ENCODE data around the gene USP53. TPM values are rescaled to one million over a fixed set of nuclear protein-coding genes. Genes with fewer than 3 reads are reported as not detected.

USP53 gene
- total RNA-seq, 4 donors from 2014 or later = 68.1 to 116 (median 78.4) TPM

DNA sequence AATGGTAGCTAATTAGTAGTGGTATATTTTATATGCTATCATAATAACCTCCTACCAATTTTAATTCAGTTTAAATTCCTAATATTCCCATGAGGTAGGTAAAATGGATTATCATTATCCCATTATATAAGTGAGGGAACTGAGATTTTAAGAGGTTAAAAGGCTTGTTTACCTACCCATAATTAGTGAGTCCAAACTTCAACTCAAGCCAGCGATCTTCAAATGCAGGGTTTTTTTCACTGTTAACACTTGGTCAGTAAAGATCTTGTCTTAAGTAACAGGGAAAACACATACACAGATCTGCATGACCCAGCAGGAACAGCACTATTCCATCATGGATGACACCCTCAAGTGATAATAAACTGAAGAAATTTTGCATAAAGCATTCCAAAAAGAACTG lies 78.1 kb downstream of the USP53 start:
- intact Hi-C loops (cut with DNase I) = no loop called here
- 86% methylated on average over 1 of the region's 1 CpG for WGBS
- H3K36me3 ChIP-seq = peaks cover 12 to 55% (median 18%) of the 10 kb centered on the region in 4 donors

DNA sequence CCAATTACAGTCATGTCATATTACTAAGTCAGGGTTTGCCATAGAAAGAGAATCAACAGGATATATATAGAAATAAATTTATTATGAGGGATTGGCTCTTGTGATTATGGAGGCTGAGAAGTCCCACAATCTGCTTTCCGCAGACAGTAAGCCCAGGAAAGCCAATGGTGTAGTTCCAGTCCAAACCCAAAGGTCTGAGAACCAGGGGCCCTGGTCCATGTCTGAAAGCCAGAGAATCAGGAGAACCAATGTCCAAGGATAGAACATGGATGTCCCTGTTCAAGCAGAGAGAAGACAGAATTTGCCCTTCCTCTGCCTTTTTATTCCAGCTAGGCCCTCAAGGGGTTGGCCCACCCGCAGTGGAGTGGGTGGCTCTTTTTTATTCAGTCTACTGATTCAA lies 83.8 kb downstream of the USP53 start:
- H3K27me3 ChIP-seq = no peaks in the 10 kb centered on the region
- no peak overlapping the region for H3K27ac ChIP-seq (replicated peaks in 1 of 4)
- peaks cover 21 to 39% (median 33%) of the 10 kb centered on the region in 4 donors for H3K4me1 ChIP-seq
- TF ChIP-seq, protein P1, sequence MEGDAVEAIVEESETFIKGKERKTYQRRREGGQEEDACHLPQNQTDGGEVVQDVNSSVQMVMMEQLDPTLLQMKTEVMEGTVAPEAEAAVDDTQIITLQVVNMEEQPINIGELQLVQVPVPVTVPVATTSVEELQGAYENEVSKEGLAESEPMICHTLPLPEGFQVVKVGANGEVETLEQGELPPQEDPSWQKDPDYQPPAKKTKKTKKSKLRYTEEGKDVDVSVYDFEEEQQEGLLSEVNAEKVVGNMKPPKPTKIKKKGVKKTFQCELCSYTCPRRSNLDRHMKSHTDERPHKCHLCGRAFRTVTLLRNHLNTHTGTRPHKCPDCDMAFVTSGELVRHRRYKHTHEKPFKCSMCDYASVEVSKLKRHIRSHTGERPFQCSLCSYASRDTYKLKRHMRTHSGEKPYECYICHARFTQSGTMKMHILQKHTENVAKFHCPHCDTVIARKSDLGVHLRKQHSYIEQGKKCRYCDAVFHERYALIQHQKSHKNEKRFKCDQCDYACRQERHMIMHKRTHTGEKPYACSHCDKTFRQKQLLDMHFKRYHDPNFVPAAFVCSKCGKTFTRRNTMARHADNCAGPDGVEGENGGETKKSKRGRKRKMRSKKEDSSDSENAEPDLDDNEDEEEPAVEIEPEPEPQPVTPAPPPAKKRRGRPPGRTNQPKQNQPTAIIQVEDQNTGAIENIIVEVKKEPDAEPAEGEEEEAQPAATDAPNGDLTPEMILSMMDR (IDR thresholded peaks at IDR 0.05) = no peak
- TF ChIP-seq POLR2A (IDR thresholded peaks at IDR 0.05; ENCODE audit: low read depth) (no peak), POLR2AphosphoS5 (IDR thresholded peaks at IDR 0.05) (peak in 1 of 2 donors; percentile 16)
- WGBS = 100% methylated on average over 2 of the region's 2 CpGs
- H3K36me3 ChIP-seq = peaks cover 10 to 50% (median 30%) of the 10 kb centered on the region in 4 donors
- intact Hi-C loops (cut with DNase I) = no loop called here
- H3K4me3 ChIP-seq = no peak overlapping the region
- H3K9me3 ChIP-seq = no peaks in the 10 kb centered on the region
- no peak for DNase-seq (ENCODE audit: extremely low spot score)

More for the DNA sequence above, 78.1 kb downstream of the USP53 start:
- DNase-seq (ENCODE audit: extremely low spot score) = no peak
- no peak for TF ChIP-seq POLR2AphosphoS5 (IDR thresholded peaks at IDR 0.05)
- no peak for TF ChIP-seq EP300 (IDR thresholded peaks at IDR 0.05)
- no peak for TF ChIP-seq POLR2A (IDR thresholded peaks at IDR 0.05; ENCODE audit: low read depth)
- TF ChIP-seq, protein P1 (IDR thresholded peaks at IDR 0.05) = no peak
- Histone ChIP-seq H3K4me1 (peaks cover 6 to 12% (median 10%) of the 10 kb centered on the region in 4 donors), H3K27me3 (no peaks in the 10 kb centered on the region), H3K27ac (replicated peaks in 1 of 4) (no peak overlapping the region), H3K9me3 (no peaks in the 10 kb centered on the region), H3K4me3 (no peak overlapping the region)

- H3K27me3 ChIP-seq = no peaks in the 10 kb centered on the region
- H3K9me3 ChIP-seq = no peaks in the 10 kb centered on the region
- WGBS = 95% methylated on average over 1 of the region's 1 CpG
- no peak overlapping the region for H3K27ac ChIP-seq (replicated peaks in 1 of 4)
- intact Hi-C loops (cut with DNase I) = no loop called here
- no peak overlapping the region for H3K4me3 ChIP-seq
- peaks cover 21 to 39% (median 33%) of the 10 kb centered on the region in 4 donors for H3K4me1 ChIP-seq
- no peak for DNase-seq (ENCODE audit: extremely low spot score)
- peaks cover 7 to 36% (median 23%) of the 10 kb centered on the region in 4 donors for H3K36me3 ChIP-seq
- TF ChIP-seq POLR2AphosphoS5 (IDR thresholded peaks at IDR 0.05) (no peak), EP300 (IDR thresholded peaks at IDR 0.05) (no peak), POLR2A (IDR thresholded peaks at IDR 0.05; ENCODE audit: low read depth) (no peak)
- TF ChIP-seq, protein P1 (IDR thresholded peaks at IDR 0.05) = no peak
These were observed 85.3 kb downstream of the USP53 start for GRCh38 chr4:119297795-119298194.

DNA sequence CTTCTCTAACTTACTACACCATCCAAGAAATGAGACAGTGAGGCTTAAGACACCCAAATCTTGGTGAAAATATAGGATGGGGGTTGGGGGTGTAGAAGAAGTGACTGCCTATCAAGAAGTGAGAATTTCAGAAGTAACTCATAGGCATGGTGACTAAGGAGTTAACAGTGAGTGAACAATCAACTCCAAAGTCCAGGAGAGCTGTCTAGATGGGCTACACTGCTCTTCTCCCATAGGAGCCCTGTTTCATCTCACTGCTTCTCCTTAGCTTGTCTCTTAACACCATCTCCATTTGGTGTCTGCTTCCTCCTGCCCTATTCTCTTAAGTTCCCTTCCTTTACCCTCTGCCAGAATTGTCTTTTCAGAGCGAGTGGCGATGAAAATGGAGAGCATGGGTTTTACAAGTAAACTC lies 86.8 kb downstream of the USP53 start:
- Histone ChIP-seq H3K36me3 (peaks cover 0 to 27% (median 14%) of the 10 kb centered on the region in 4 donors), H3K4me1 (peaks cover 21 to 39% (median 33%) of the 10 kb centered on the region in 4 donors), H3K27ac (replicated peaks in 1 of 4) (peak overlapping the region; percentile 88 to 93 (median 90)), H3K4me3 (peak overlapping the region; percentile 62 to 89 (median 70)), H3K27me3 (no peaks in the 10 kb centered on the region), H3K9me3 (no peaks in the 10 kb centered on the region)
- no peak for DNase-seq (ENCODE audit: extremely low spot score)
- TF ChIP-seq EP300 (IDR thresholded peaks at IDR 0.05) = no peak
- no peak for TF ChIP-seq POLR2AphosphoS5 (IDR thresholded peaks at IDR 0.05)
- no peak for TF ChIP-seq POLR2A (IDR thresholded peaks at IDR 0.05; ENCODE audit: low read depth)
- TF ChIP-seq, protein P1 (IDR thresholded peaks at IDR 0.05) = no peak
- WGBS = 2% methylated on average over 2 of the region's 2 CpGs
- intact Hi-C loops (cut with DNase I) = no loop called here

- under 1% methylated on average over 9 of the region's 9 CpGs for WGBS
- Histone ChIP-seq H3K4me1 (peaks cover 21 to 39% (median 33%) of the 10 kb centered on the region in 4 donors), H3K9me3 (no peaks in the 10 kb centered on the region), H3K27ac (replicated peaks in 1 of 4) (peak overlapping the region; percentile 88 to 93 (median 90)), H3K36me3 (peaks cover 0 to 27% (median 14%) of the 10 kb centered on the region in 4 donors), H3K27me3 (no peaks in the 10 kb centered on the region), H3K4me3 (peak overlapping the region; percentile 62 to 89 (median 70))
- intact Hi-C loops (cut with DNase I) = no loop called here
- DNase-seq (ENCODE audit: extremely low spot score) = no peak
- TF ChIP-seq EP300 (IDR thresholded peaks at IDR 0.05) (no peak), POLR2A (IDR thresholded peaks at IDR 0.05; ENCODE audit: low read depth) (no peak), POLR2AphosphoS5 (IDR thresholded peaks at IDR 0.05) (no peak)
- TF ChIP-seq, protein P1 (IDR thresholded peaks at IDR 0.05) = no peak
These were observed 87.2 kb downstream of the USP53 start for GRCh38 chr4:119299741-119300100.
